Measurements from ENCODE around the gene ZNF674. TPM values are rescaled to one million over a fixed set of nuclear protein-coding genes. Genes with fewer than 3 reads are reported as not detected.

The ZNF674 gene
- polyA plus RNA-seq, 2 of the 4 experiments (the other 2 are of a cell fraction) = 2.6 to 6.3 TPM

- WGBS (ENCODE audit: missing lambda C conversion rate) = 83% methylated on average over 1 of the region's 1 CpG
- Histone ChIP-seq H3K4me3 (no peak overlapping the region), H3K9me3 (peaks cover 87% of the 10 kb centered on the region), H3K27ac (no peak overlapping the region), H3K4me1 (no peaks in the 10 kb centered on the region), H3K4me2 (no peak overlapping the region)
- no peak for FAIRE-seq
- peak in 1 of 2 experiments; percentile 14 for DNase-seq (ENCODE audit: low read depth in 1 of 2, low spot score in 1 of 2)
- POLR2A ChIA-PET = no interaction called here
- CTCF ChIA-PET = no interaction called here
- TF ChIP-seq TFCP2L1 (CRISPR knock-in tag; IDR thresholded peaks at IDR 0.05) = no peak
- TF ChIP-seq GATA3 (IDR thresholded peaks at IDR 0.05; ENCODE audit: borderline replicate concordance) = 0 out of 2 replicates have a peak, but pooled peaks have one; percentile 13
- no peak for ATAC-seq
Observed at GRCh38 chrX:46500054-46500453, 45.2 kb downstream of the ZNF674 start.

- ATAC-seq (no peak), DNase-seq (ENCODE audit: low read depth in 1 of 2, low spot score in 1 of 2) (no peak), FAIRE-seq (no peak)
- WGBS (ENCODE audit: missing lambda C conversion rate) = 82% methylated on average over 10 of the region's 10 CpGs
- TF ChIP-seq KDM5A (IDR thresholded peaks at IDR 0.05) (no peak), USF2 (IDR thresholded peaks at IDR 0.05) (no peak), ZFP36 (IDR thresholded peaks at IDR 0.05; ENCODE audit: borderline replicate concordance, partially characterized antibody) (no peak), HDAC2 (IDR thresholded peaks at IDR 0.05) (no peak), PHF8 (IDR thresholded peaks at IDR 0.05; ENCODE audit: borderline replicate concordance, low read depth) (no peak), CHD2 (IDR thresholded peaks at IDR 0.05; ENCODE audit: low read length, partially characterized antibody) (no peak), JUNB (IDR thresholded peaks at IDR 0.05) (no peak), TFCP2L1 (CRISPR knock-in tag; IDR thresholded peaks at IDR 0.05) (no peak), PBX3 (IDR thresholded peaks at IDR 0.05) (no peak), SREBF2 (IDR thresholded peaks at IDR 0.05) (no peak), CEBPB (IDR thresholded peaks at IDR 0.05) (no peak), ZNF302 (CRISPR knock-in tag; IDR thresholded peaks at IDR 0.05) (no peak)
- TF ChIP-seq, protein P1, sequence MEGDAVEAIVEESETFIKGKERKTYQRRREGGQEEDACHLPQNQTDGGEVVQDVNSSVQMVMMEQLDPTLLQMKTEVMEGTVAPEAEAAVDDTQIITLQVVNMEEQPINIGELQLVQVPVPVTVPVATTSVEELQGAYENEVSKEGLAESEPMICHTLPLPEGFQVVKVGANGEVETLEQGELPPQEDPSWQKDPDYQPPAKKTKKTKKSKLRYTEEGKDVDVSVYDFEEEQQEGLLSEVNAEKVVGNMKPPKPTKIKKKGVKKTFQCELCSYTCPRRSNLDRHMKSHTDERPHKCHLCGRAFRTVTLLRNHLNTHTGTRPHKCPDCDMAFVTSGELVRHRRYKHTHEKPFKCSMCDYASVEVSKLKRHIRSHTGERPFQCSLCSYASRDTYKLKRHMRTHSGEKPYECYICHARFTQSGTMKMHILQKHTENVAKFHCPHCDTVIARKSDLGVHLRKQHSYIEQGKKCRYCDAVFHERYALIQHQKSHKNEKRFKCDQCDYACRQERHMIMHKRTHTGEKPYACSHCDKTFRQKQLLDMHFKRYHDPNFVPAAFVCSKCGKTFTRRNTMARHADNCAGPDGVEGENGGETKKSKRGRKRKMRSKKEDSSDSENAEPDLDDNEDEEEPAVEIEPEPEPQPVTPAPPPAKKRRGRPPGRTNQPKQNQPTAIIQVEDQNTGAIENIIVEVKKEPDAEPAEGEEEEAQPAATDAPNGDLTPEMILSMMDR (IDR thresholded peaks at IDR 0.05) = no peak
- TF ChIP-seq, protein P2, sequence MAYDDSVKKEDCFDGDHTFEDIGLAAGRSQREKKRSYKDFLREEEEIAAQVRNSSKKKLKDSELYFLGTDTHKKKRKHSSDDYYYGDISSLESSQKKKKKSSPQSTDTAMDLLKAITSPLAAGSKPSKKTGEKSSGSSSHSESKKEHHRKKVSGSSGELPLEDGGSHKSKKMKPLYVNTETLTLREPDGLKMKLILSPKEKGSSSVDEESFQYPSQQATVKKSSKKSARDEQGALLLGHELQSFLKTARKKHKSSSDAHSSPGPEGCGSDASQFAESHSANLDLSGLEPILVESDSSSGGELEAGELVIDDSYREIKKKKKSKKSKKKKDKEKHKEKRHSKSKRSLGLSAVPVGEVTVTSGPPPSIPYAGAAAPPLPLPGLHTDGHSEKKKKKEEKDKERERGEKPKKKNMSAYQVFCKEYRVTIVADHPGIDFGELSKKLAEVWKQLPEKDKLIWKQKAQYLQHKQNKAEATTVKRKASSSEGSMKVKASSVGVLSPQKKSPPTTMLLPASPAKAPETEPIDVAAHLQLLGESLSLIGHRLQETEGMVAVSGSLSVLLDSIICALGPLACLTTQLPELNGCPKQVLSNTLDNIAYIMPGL (CRISPR knock-in tag; IDR thresholded peaks at IDR 0.05; ENCODE audit: borderline replicate concordance) = no peak
- no peak overlapping the region for H3K4me2 ChIP-seq
- H3K4me3 ChIP-seq = no peak overlapping the region
- H3K27ac ChIP-seq = no peak overlapping the region
- peaks cover 35% of the 10 kb centered on the region for H3K9me3 ChIP-seq
- no peaks in the 10 kb centered on the region for H3K4me1 ChIP-seq
- POLR2A ChIA-PET = no interaction called here
- CTCF ChIA-PET = no interaction called here
Observed at GRCh38 chrX:46488712-46489111, 56.5 kb downstream of the ZNF674 start.

GRCh38 chrX:46485897-46486296 is 59.3 kb downstream of the ZNF674 start:
- Histone ChIP-seq H3K9me3 (peaks cover 20% of the 10 kb centered on the region), H3K27ac (no peak overlapping the region), H3K4me2 (no peak overlapping the region), H3K4me3 (no peak overlapping the region), H3K4me1 (no peaks in the 10 kb centered on the region)
- FAIRE-seq = no peak
- ChIA-PET CTCF (interaction anchor here (0.6 to 1.2 kb wide), 2 partner anchors 18 to 1873 kb away, joined by 3 to 4 read pairs; no protein-coding TSS in a partner anchor), POLR2A (no interaction called here)
- WGBS (ENCODE audit: missing lambda C conversion rate) = 62% methylated on average over 2 of the region's 8 CpGs
- ATAC-seq = no peak
- DNase-seq (ENCODE audit: low read depth in 1 of 2, low spot score in 1 of 2) = no peak
- TF ChIP-seq HOXB5 (CRISPR knock-in tag; IDR thresholded peaks at IDR 0.05) (no peak), HOXA7 (CRISPR knock-in tag; IDR thresholded peaks at IDR 0.05) (no peak), KDM5A (IDR thresholded peaks at IDR 0.05) (no peak), SREBF2 (IDR thresholded peaks at IDR 0.05) (no peak), BHLHE40 (IDR thresholded peaks at IDR 0.05; ENCODE audit: low read depth, low read length) (no peak), POLR2AphosphoS2 (conservative IDR thresholded peaks at IDR 0.05; ENCODE audit: low read length) (no peak), CEBPB (IDR thresholded peaks at IDR 0.05) (no peak), EHMT2 (IDR thresholded peaks at IDR 0.05; ENCODE audit: low read depth) (no peak), ZC3H11A (IDR thresholded peaks at IDR 0.05) (no peak), TFCP2L1 (CRISPR knock-in tag; IDR thresholded peaks at IDR 0.05) (no peak), ZSCAN20 (CRISPR knock-in tag; IDR thresholded peaks at IDR 0.05) (no peak), PHF8 (IDR thresholded peaks at IDR 0.05; ENCODE audit: borderline replicate concordance, low read depth) (no peak), MYC (IDR thresholded peaks at IDR 0.05; ENCODE audit: borderline replicate concordance, low read length) (no peak), USF2 (IDR thresholded peaks at IDR 0.05) (no peak)
- TF ChIP-seq, protein P3, sequence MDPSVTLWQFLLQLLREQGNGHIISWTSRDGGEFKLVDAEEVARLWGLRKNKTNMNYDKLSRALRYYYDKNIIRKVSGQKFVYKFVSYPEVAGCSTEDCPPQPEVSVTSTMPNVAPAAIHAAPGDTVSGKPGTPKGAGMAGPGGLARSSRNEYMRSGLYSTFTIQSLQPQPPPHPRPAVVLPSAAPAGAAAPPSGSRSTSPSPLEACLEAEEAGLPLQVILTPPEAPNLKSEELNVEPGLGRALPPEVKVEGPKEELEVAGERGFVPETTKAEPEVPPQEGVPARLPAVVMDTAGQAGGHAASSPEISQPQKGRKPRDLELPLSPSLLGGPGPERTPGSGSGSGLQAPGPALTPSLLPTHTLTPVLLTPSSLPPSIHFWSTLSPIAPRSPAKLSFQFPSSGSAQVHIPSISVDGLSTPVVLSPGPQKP (IDR thresholded peaks at IDR 0.05; ENCODE audit: low read depth, low read length) = no peak
